H1 (cell line): Measurements from ENCODE around the gene ALK. TPM values are rescaled to one million over a fixed set of nuclear protein-coding genes. Genes with fewer than 3 reads are reported as not detected.

Experiments used
- CTCF ChIA-PET: fragments of 300-600 bp; sonication (Branson Sonifier 250); formaldehyde crosslinking; loops from one replicate; lab custom pipeline; 2021; ENCODE audit not compliant: partially characterized antibody; lab: Charles Lee
- POLR2A ChIA-PET: fragments of 300-600 bp; sonication (Branson Sonifier 250); formaldehyde crosslinking; loops from one replicate; lab custom pipeline; 2021; ENCODE audit warnings: inconsistent platforms; ENCODE audit not compliant: partially characterized antibody; lab: Charles Lee
- DNase-seq, 2 experiments: peaks; one replicate each; pipeline versions ENCODE4 v3.0.0 to v3.0.0-alpha.2; 2010 to 2022; ENCODE audit warnings: low spot score in 2 of 2, low read depth in 1 of 2, mixed read lengths in 1 of 2
- FAIRE-seq: peaks from 2 replicates; lab custom pipeline; 2011; peaks lifted over from hg19 to GRCh38; lab: Jason Lieb, UNC
- H2AFZ ChIP-seq: 2 replicates; pipeline ENCODE4 v1.8.1; 2012; ENCODE audit warnings: low read length, inconsistent platforms
- H2AK5ac ChIP-seq: 2 replicates; pipeline ENCODE4 v1.6.1; 2013; ENCODE audit warnings: low read depth, low read length
- H2BK120ac ChIP-seq: replicated peaks from 2 replicates; pipeline ENCODE3; 2013; ENCODE audit warnings: low read depth, low read length, inconsistent platforms
- H2BK12ac ChIP-seq: 2 replicates; pipeline ENCODE4 v1.6.1; 2013; ENCODE audit warnings: low read depth, low read length
- H2BK15ac ChIP-seq: 2 replicates; pipeline ENCODE4 v1.6.1; 2013; ENCODE audit warnings: low read length
- H2BK20ac ChIP-seq: 2 replicates; pipeline ENCODE4 v1.6.1; 2013; ENCODE audit warnings: low read length
- H2BK5ac ChIP-seq: 2 replicates; pipeline ENCODE4 v1.6.1; 2013; ENCODE audit warnings: low read depth, low read length
- H3K14ac ChIP-seq: 2 replicates; pipeline ENCODE4 v1.6.1; 2013; ENCODE audit warnings: inconsistent platforms; ENCODE audit not compliant: insufficient read length
- H3K18ac ChIP-seq: 2 replicates; pipeline ENCODE4 v1.6.1; 2013; ENCODE audit warnings: low read length; ENCODE audit errors: extremely low read depth
- H3K23ac ChIP-seq: 2 replicates; pipeline ENCODE4 v1.6.1; 2013; ENCODE audit warnings: inconsistent platforms; ENCODE audit not compliant: insufficient read length
- H3K23me2 ChIP-seq: 2 replicates; pipeline ENCODE4 v1.6.1; 2013; ENCODE audit warnings: low read depth, low read length
- H3K27ac ChIP-seq: 2 replicates; pipeline ENCODE4 v1.6.1; 2011; ENCODE audit warnings: low read depth, low read length, inconsistent platforms
- H3K27me3 ChIP-seq, 4 experiments: replicated peaks in 1 of 4; 1 replicate in 1 of 4; 2 replicates in 3 of 4; pipeline versions ENCODE4 v1.6.1 to v1.8.1; 2011 to 2013; ENCODE audit warnings: low read length in 3 of 4, mild to moderate bottlenecking in 3 of 4, inconsistent platforms in 2 of 4, mixed read lengths in 2 of 4, moderate library complexity in 1 of 4; ENCODE audit not compliant: control insufficient read depth in 3 of 4, insufficient read depth in 3 of 4; ENCODE audit errors: extremely low read depth in 1 of 4
- H3K36me3 ChIP-seq, 4 experiments: 2 replicates each; pipeline versions ENCODE4 v1.6.1 to v1.8.1; 2011 to 2013; ENCODE audit warnings: mild to moderate bottlenecking in 4 of 4, low read length in 3 of 4, moderate library complexity in 2 of 4, control low read depth in 1 of 4, inconsistent platforms in 1 of 4; ENCODE audit not compliant: insufficient read depth in 4 of 4, control insufficient read depth in 2 of 4
- H3K4ac ChIP-seq: replicated peaks from 2 replicates; pipeline ENCODE3; 2013; ENCODE audit warnings: low read length, low read depth, mixed read lengths, inconsistent platforms; ENCODE audit not compliant: insufficient read length
- H3K4me1 ChIP-seq, 4 experiments: replicated peaks in 1 of 4; 1 replicate in 1 of 4; 2 replicates in 3 of 4; pipeline versions ENCODE4 v1.6.1 to v1.8.1; 2011 to 2013; ENCODE audit warnings: low read length in 3 of 4, inconsistent platforms in 2 of 4, mixed read lengths in 1 of 4; ENCODE audit not compliant: insufficient read depth in 4 of 4, control insufficient read depth in 3 of 4
- H3K4me2 ChIP-seq, 2 experiments: 2 replicates each; pipeline versions ENCODE4 v1.6.1 to v1.8.1; 2011 to 2013; ENCODE audit warnings: low read depth in 2 of 2, low read length in 2 of 2, control low read depth in 1 of 2, inconsistent platforms in 1 of 2, mild to moderate bottlenecking in 1 of 2; ENCODE audit not compliant: insufficient read depth in 1 of 2
- H3K4me3 ChIP-seq, 4 experiments: fragments of 200-600, 300-600 bp in 1 of 4; sonication (generic), shearing (Covaris generic), sonication (Bioruptor Twin) in 1 of 4; 2 replicates each; pipeline versions ENCODE4 v1.5.1 to v1.8.1; 2011 to 2016; ENCODE audit warnings: low read length in 4 of 4, low read depth in 3 of 4, control low read depth in 2 of 4, inconsistent platforms in 2 of 4, mild to moderate bottlenecking in 2 of 4, mixed read lengths in 1 of 4, moderate library complexity in 1 of 4; ENCODE audit not compliant: insufficient read depth in 2 of 4; ENCODE audit errors: extremely low read depth in 1 of 4
- H3K56ac ChIP-seq: replicated peaks from 2 replicates; pipeline ENCODE3; 2013; ENCODE audit warnings: low read depth, mild to moderate bottlenecking, mixed read lengths, low read length, inconsistent platforms; ENCODE audit not compliant: insufficient read length
- H3K79me1 ChIP-seq: 2 replicates; pipeline ENCODE4 v1.6.1; 2013; ENCODE audit warnings: low read depth, low read length, control low read depth
- H3K79me2 ChIP-seq, 2 experiments: 2 replicates each; pipeline versions ENCODE4 v1.6.1 to v1.8.1; 2012 to 2013; ENCODE audit warnings: low read length in 2 of 2, mild to moderate bottlenecking in 2 of 2, inconsistent platforms in 1 of 2; ENCODE audit not compliant: insufficient read depth in 2 of 2, control insufficient read depth in 1 of 2
- H3K9ac ChIP-seq, 4 experiments: replicated peaks in 1 of 4; 1 replicate in 1 of 4; 2 replicates in 3 of 4; pipeline versions ENCODE4 v1.6.1 to v1.8.1; 2011 to 2013; ENCODE audit warnings: low read depth in 3 of 4, low read length in 3 of 4, control low read depth in 2 of 4, mild to moderate bottlenecking in 2 of 4, moderate library complexity in 2 of 4, inconsistent platforms in 1 of 4; ENCODE audit errors: extremely low read depth in 1 of 4
- H3K9me3 ChIP-seq, 2 experiments: 2 replicates each; pipeline versions ENCODE4 v1.6.1 to v1.8.1; 2012 to 2013; ENCODE audit warnings: mild to moderate bottlenecking in 2 of 2, moderate library complexity in 2 of 2, control low read depth in 1 of 2, inconsistent platforms in 1 of 2, low read depth in 1 of 2, low read length in 1 of 2, mixed read lengths in 1 of 2; ENCODE audit not compliant: insufficient read depth in 2 of 2
- H4K20me1 ChIP-seq, 2 experiments: replicated peaks in 1 of 2; 2 replicates each; pipeline versions ENCODE3 to v1.8.1; 2011 to 2013; ENCODE audit warnings: inconsistent platforms in 2 of 2, low read length in 2 of 2, mild to moderate bottlenecking in 1 of 2; ENCODE audit not compliant: insufficient read depth in 2 of 2, control insufficient read depth in 1 of 2
- H4K5ac ChIP-seq: 2 replicates; pipeline ENCODE4 v1.6.1; 2013; ENCODE audit warnings: low read length, low read depth, mixed read lengths, inconsistent platforms; ENCODE audit not compliant: insufficient read length
- H4K8ac ChIP-seq: 2 replicates; pipeline ENCODE4 v1.8.0; 2013; ENCODE audit warnings: mild to moderate bottlenecking, moderate library complexity, low read length, inconsistent platforms; ENCODE audit not compliant: insufficient read depth; ENCODE audit errors: extremely low read depth
- H4K91ac ChIP-seq: replicated peaks from 2 replicates; pipeline ENCODE3; 2013; ENCODE audit warnings: low read length, mixed read lengths, inconsistent platforms; ENCODE audit not compliant: insufficient read length
- HDAC6 ChIP-seq: IDR thresholded peaks from one replicate; pipeline ENCODE4 v1.7.1; 2012; ENCODE audit warnings: low read depth, mild to moderate bottlenecking, inconsistent platforms, low read length, moderate library complexity
- JUN ChIP-seq: IDR thresholded peaks from 2 replicates; pipeline ENCODE4 v1.6.1; 2011; ENCODE audit warnings: low read depth, mild to moderate bottlenecking, improper control_type of control experiment, low read length
- KDM5A ChIP-seq: fragments of 200-600 bp; IDR thresholded peaks from 2 replicates; pipeline ENCODE4 v1.7.1; 2012; ENCODE audit warnings: mild to moderate bottlenecking, low read length, inconsistent platforms, mixed read lengths
- SIN3A ChIP-seq, 2 experiments: IDR thresholded peaks in 1 of 2; conservative IDR thresholded peaks in 1 of 2; 2 replicates each; pipeline ENCODE4 v1.6.1; 2011 to 2012; ENCODE audit warnings: low read length in 2 of 2, improper control_type of control experiment in 1 of 2, low read depth in 1 of 2, mild to moderate bottlenecking in 1 of 2
- SP4 ChIP-seq: IDR thresholded peaks from 2 replicates; pipeline ENCODE4 v1.6.1; 2012; ENCODE audit warnings: low read length, inconsistent platforms
- WGBS, 2 experiments: shearing (Covaris generic) in 1 of 2; methylation state at CpG; one replicate each; pipeline versions ENCODE4 v1.1.6 to v1.1.7; 2013 to 2015; ENCODE audit warnings: low lambda C conversion rate in 2 of 2, mixed read lengths in 2 of 2, inconsistent platforms in 1 of 2, low coverage in 1 of 2, missing lambda C conversion rate in 1 of 2; ENCODE audit not compliant: insufficient replicate concordance in 2 of 2, insufficient coverage in 1 of 2, insufficient read length in 1 of 2; ENCODE audit errors: extremely low coverage in 1 of 2, missing lambda C conversion rate in 1 of 2; 5-methylcytosine and 5-hydroxymethylcytosine counted together
- polyA plus RNA-seq, 7 experiments: library from polyadenylated mRNA; depleted of rRNA in 3 of 7; stranded (reverse) in 5 of 7; unstranded in 2 of 7; fragments of >200 nt in 5 of 7; fragments of 200-250 nt in 2 of 7; gene quantifications; 1 replicate in 5 of 7; 2 replicates in 1 of 7; 4 replicates in 1 of 7; pipeline versions ENCODE4 v1.2.1 to v1.2.3, GENCODE V29; 2011 to 2013; ENCODE audit warnings: missing spikeins in 2 of 7, mixed read lengths in 2 of 7
- total RNA-seq: library from RNA; stranded (reverse); fragmentation: NEBNext Ultra II Directional; extraction: Animal tissue kit (Norgen Biotek cat#: 25700); gene quantifications from 2 replicates; pipeline ENCODE4 v1.2.1, GENCODE V29; 2021

The ALK gene
- total and polyA plus RNA-seq, 2 of the 8 experiments (the other 6 are each of a cell fraction or from before 2014, with no cell fraction given), result 0.02 to 0.09 TPM

DNA sequence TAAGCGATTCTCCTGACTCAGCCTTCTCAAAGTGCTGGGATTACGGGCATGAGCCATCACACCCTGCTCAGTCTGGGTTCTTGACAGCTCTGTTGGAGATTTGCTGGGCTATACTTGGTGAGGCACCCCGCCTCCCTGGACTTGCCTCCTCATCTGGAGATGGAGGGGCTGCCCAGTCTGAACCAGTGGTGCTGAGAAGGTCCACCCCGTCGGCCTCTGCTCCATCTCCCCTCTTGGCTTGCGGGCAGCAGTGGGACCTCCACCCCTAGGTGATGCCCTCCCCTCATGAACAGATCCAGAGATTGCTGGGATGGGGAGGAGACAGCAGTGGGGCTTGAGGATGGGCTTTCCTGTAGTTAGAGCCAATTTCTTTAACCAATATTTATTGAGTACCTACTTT is 685.3 kb downstream of the ALK start:
- no peaks in the 10 kb centered on the region for H3K4me1 ChIP-seq
- H3K79me2 ChIP-seq, result no peaks in the 10 kb centered on the region
- no peak overlapping the region for H2AFZ ChIP-seq
- H3K36me3 ChIP-seq, result no peaks in the 10 kb centered on the region
- FAIRE-seq, result no peak
- no peak for DNase-seq
- H2BK15ac ChIP-seq, result no peak overlapping the region
- no peak overlapping the region for H2BK20ac ChIP-seq
- H3K23me2 ChIP-seq, result no peaks in the 10 kb centered on the region
- no peak overlapping the region for H2BK5ac ChIP-seq
- H3K4ac ChIP-seq, result no peak overlapping the region
- H4K91ac ChIP-seq, result no peak overlapping the region
- H3K18ac ChIP-seq, result no peak overlapping the region
- no peak overlapping the region for H3K4me2 ChIP-seq
- H4K20me1 ChIP-seq, result no peaks in the 10 kb centered on the region
- H2BK12ac ChIP-seq, result no peak overlapping the region
- H2AK5ac ChIP-seq, result no peak overlapping the region
- H3K14ac ChIP-seq, result no peak overlapping the region
- H3K27ac ChIP-seq, result no peak overlapping the region
- H2BK120ac ChIP-seq, result no peak overlapping the region
- 88% methylated on average over 6 of the region's 6 CpGs; no CpG with 5 or more reads in 1 of the 2 experiments for WGBS, 2 experiments
- POLR2A ChIA-PET, result no interaction called here
- no peaks in the 10 kb centered on the region for H3K79me1 ChIP-seq
- no peaks in the 10 kb centered on the region for H3K9me3 ChIP-seq
- H4K8ac ChIP-seq, result no peak overlapping the region
- no peak overlapping the region for H3K4me3 ChIP-seq
- H4K5ac ChIP-seq, result no peak overlapping the region
- no peak overlapping the region for H3K9ac ChIP-seq
- no peak overlapping the region for H3K23ac ChIP-seq
- H3K27me3 ChIP-seq, result no peaks in the 10 kb centered on the region
- H3K56ac ChIP-seq, result no peak overlapping the region
- CTCF ChIA-PET, result interaction anchor here (1.1 to 2.4 kb wide), 4 partner anchors 11 to 73 kb away, joined by 3 to 13 read pairs (median 6); no protein-coding TSS in a partner anchor
- no peak for TF ChIP-seq SIN3A (conservative IDR thresholded peaks at IDR 0.05 in 1 of 2, IDR thresholded peaks at IDR 0.05 in 1 of 2; ENCODE audit: low read depth in 1 of 2, low read length in 2 of 2)
- TF ChIP-seq JUN, result no peak
- TF ChIP-seq SP4, result no peak
- no peak for TF ChIP-seq KDM5A
- TF ChIP-seq HDAC6, result no peak
